ENCODE measurements around the gene LYPD3. TPM values are rescaled to one million over a fixed set of nuclear protein-coding genes. Genes with fewer than 3 reads are reported as not detected.
A peak's percentile ranks its signal among the peaks of the same experiment; 100 is the strongest.
"Not testable (repeated sequence)": the region's sequence is repeated elsewhere in the genome, so short reads cannot be mapped to it uniquely, and the experiment has no call there.

Gene LYPD3
- total RNA-seq (1 to 10 TPM in 5 of 9 donors, under 1 TPM in 4; 0.18 to 1.9 (median 1.1) TPM), polyA plus RNA-seq (under 1 TPM; 0.48 to 0.73 (median 0.57) TPM)
- long read RNA-seq, donor 1, partial matches to known transcripts = 0 of 1 reads
- long read RNA-seq, donor 1, other reads (novel, unspliced or antisense) = 0 of 1 reads
- long read RNA-seq, donor 2, partial matches to known transcripts = 0 of 2 reads
- long read RNA-seq, donor 2, other reads (novel, unspliced or antisense) = 0 of 2 reads
- long read RNA-seq, donor 3, partial matches to known transcripts = 0 of 2 reads
- long read RNA-seq, donor 3, other reads (novel, unspliced or antisense) = 0 of 2 reads
- long read RNA-seq, donor 4, partial matches to known transcripts = 2 of 2 reads
- long read RNA-seq, donor 4, other reads (novel, unspliced or antisense) = 0 of 2 reads
- long read RNA-seq, donor 5, partial matches to known transcripts = 3 of 6 reads
- long read RNA-seq, donor 5, other reads (novel, unspliced or antisense) = 0 of 6 reads
- long read RNA-seq, donor 6, partial matches to known transcripts = 1 of 1 reads
- long read RNA-seq, donor 6, other reads (novel, unspliced or antisense) = 0 of 1 reads
- long read RNA-seq, donor 7 = 0 reads
- long read RNA-seq, donor 8, partial matches to known transcripts = 0 of 1 reads
- long read RNA-seq, donor 8, other reads (novel, unspliced or antisense) = 0 of 1 reads
- long read RNA-seq, donor 9, partial matches to known transcripts = 0 of 1 reads
- long read RNA-seq, donor 9, other reads (novel, unspliced or antisense) = 0 of 1 reads
- long read RNA-seq, donor 10 = 0 reads

GRCh38 chr19:43465468-43466120, at the start of gene LYPD3:
Gene LYPD3 (minus strand): TSS chr19:43465608. CDS start chr19:43465571, 37 bp downstream.
- TF ChIP-seq CTCF (IDR thresholded peaks at IDR 0.05) (no peak), POLR2A (IDR thresholded peaks at IDR 0.05) (no peak)
- Histone ChIP-seq H3K27me3 (no peaks in the 10 kb centered on the region), H3K9me3 (replicated peaks in 1 of 3) (no peaks in the 10 kb centered on the region), H3K4me1 (replicated peaks in 1 of 2) (peaks cover 6 to 11% of the 10 kb centered on the region in 2 donors), H3K27ac (peak within 1 kb of the TSS in 4 of 5 donors; percentile 73 to 90 (median 88)), H3K4me3 (no peak within 1 kb of the TSS), H3K36me3 (replicated peaks in 1 of 2) (no peaks in the 10 kb centered on the region)
- 29 to 53% (median 32%) methylated on average over 13 to 24 of the region's 24 CpGs for WGBS, 4 donors
- DNase-seq = peak; percentile 49 to 75 (median 65)
- intact Hi-C loops (cut with DNase I) = loop anchor here in 1 of 2 donors (5.0 kb wide), 1 partner anchor 37 kb away; the partner anchor contains the start of gene PHLDB3

DNA sequence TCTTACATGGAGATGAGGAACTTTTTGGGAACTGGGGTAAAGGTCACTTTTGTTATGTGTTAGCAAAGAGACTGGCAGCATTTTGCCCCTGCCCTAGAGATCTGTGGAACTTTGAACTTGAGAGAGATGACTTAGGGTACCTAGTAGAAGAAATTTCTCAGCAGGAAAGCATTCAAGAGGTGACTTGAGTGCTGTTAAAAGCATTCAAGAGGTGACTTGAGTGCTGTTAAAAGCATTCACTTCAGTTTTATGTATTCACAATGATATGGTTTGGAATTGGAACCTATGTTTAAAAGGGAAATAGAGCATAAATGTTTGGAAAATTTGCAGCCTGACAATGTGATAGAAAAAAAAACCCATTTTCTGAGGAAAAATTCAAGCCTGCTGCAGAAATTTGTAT, 47.0 kb upstream of the LYPD3 start:
- intact Hi-C loops (cut with DNase I) = loop anchor here in 1 of 2 donors (5.0 kb wide), 1 partner anchor 65 kb away; no protein-coding TSS in a partner anchor
- not testable (repeated sequence) for H3K4me1 ChIP-seq (replicated peaks in 1 of 2); DNase-seq; H3K27ac ChIP-seq; H3K4me3 ChIP-seq; H3K27me3 ChIP-seq; H3K9me3 ChIP-seq (replicated peaks in 1 of 3)
- peaks cover 0 to 23% of the 10 kb centered on the region in 2 donors for H3K36me3 ChIP-seq (replicated peaks in 1 of 2)

GRCh38 chr19:43511324-43511723, 45.9 kb upstream of the LYPD3 start:
- no peaks in the 10 kb centered on the region for H3K9me3 ChIP-seq (replicated peaks in 1 of 3)
- H3K27me3 ChIP-seq = no peaks in the 10 kb centered on the region
- DNase-seq = no peak
- TF ChIP-seq CTCF (IDR thresholded peaks at IDR 0.05) (no peak), POLR2A (IDR thresholded peaks at IDR 0.05) (no peak)
- WGBS, 4 donors = 85 to 94% (median 88%) methylated on average over 4 to 5 of the region's 5 CpGs
- H3K27ac ChIP-seq = no peak overlapping the region
- H3K36me3 ChIP-seq (replicated peaks in 1 of 2) = peaks cover 0 to 23% of the 10 kb centered on the region in 2 donors
- intact Hi-C loops (cut with DNase I) = loop anchor here in 1 of 2 donors (5.0 kb wide), 1 partner anchor 64 kb away; no protein-coding TSS in a partner anchor
- H3K4me1 ChIP-seq (replicated peaks in 1 of 2) = no peaks in the 10 kb centered on the region
- H3K4me3 ChIP-seq = no peak overlapping the region

DNA sequence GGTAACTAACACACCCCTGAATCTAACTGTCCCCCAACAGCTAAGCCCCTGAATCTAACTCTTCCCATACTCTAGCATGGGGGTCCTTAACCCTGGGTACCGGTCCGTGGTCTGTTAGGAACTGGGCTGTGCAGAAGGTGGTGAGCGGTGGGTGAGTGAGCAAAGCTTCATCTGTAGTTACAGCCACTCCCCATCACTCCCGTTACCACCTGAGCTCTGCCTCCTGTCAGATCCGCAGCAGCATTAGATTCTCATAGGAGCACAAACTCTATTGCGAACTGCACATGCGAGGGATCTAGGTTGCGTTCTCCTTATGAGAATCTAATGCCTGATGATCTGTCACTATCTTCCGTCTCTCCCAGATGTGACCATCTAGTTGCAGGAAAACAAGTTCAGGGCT, 45.3 kb upstream of the LYPD3 start:
- Histone ChIP-seq H3K27me3 (no peaks in the 10 kb centered on the region), H3K4me1 (replicated peaks in 1 of 2) (no peaks in the 10 kb centered on the region), H3K27ac (no peak overlapping the region), H3K4me3 (no peak overlapping the region), H3K36me3 (replicated peaks in 1 of 2) (peaks cover 0 to 23% of the 10 kb centered on the region in 2 donors), H3K9me3 (replicated peaks in 1 of 3) (no peaks in the 10 kb centered on the region)
- intact Hi-C loops (cut with DNase I) = loop anchor here in 1 of 2 donors (5.0 kb wide), 1 partner anchor 63 kb away; no protein-coding TSS in a partner anchor
- TF ChIP-seq CTCF (IDR thresholded peaks at IDR 0.05) (no peak), POLR2A (IDR thresholded peaks at IDR 0.05) (no peak)
- 94 to 97% (median 96%) methylated on average over 9 of the region's 9 CpGs for WGBS, 4 donors
- no peak for DNase-seq
